ENCODE data around the gene SMAD3.

- TF ChIP-seq, protein P1, sequence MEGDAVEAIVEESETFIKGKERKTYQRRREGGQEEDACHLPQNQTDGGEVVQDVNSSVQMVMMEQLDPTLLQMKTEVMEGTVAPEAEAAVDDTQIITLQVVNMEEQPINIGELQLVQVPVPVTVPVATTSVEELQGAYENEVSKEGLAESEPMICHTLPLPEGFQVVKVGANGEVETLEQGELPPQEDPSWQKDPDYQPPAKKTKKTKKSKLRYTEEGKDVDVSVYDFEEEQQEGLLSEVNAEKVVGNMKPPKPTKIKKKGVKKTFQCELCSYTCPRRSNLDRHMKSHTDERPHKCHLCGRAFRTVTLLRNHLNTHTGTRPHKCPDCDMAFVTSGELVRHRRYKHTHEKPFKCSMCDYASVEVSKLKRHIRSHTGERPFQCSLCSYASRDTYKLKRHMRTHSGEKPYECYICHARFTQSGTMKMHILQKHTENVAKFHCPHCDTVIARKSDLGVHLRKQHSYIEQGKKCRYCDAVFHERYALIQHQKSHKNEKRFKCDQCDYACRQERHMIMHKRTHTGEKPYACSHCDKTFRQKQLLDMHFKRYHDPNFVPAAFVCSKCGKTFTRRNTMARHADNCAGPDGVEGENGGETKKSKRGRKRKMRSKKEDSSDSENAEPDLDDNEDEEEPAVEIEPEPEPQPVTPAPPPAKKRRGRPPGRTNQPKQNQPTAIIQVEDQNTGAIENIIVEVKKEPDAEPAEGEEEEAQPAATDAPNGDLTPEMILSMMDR (conservative IDR thresholded peaks at IDR 0.05; ENCODE audit: low read depth, low read length), result no peak
- TF ChIP-seq CEBPB (IDR thresholded peaks at IDR 0.05; ENCODE audit: low read depth, low read length), result no peak
- TF ChIP-seq POLR2A (IDR thresholded peaks at IDR 0.05; ENCODE audit: low read depth, low read length), result no peak
Observed at GRCh38 chr15:67024998-67025368, 40.4 kb upstream of the SMAD3 start.
